SK-N-SH treated with all-trans-retinoic acid at 6 μM for 48 hours (cell line): Measurements from ENCODE around the gene ADGRB3.

Source experiments
- ARNTL ChIP-seq: fragments of 450-650 bp; formaldehyde crosslinking; IDR thresholded peaks from 2 replicates; pipeline ENCODE4 v1.5.0; 2020; ENCODE audit warnings: low read depth, mild to moderate bottlenecking, moderate library complexity, borderline replicate concordance
- ESRRG ChIP-seq: fragments of 250-450 bp; sonication (Bioruptor Pico); IDR thresholded peaks from 2 replicates; pipeline ENCODE4 v1.6.1; 2021; ENCODE audit warnings: mild to moderate bottlenecking
- TCF4 ChIP-seq: fragments of 250-450 bp; sonication (Bioruptor Pico); IDR thresholded peaks from 2 replicates; pipeline ENCODE4 v1.8.0; 2021; ENCODE audit warnings: mild to moderate bottlenecking, moderate library complexity, borderline replicate concordance
- ZC3H10 ChIP-seq: fragments of 250-450 bp; sonication (Bioruptor Pico); IDR thresholded peaks from 2 replicates; pipeline ENCODE4 v1.5.1; 2021; ENCODE audit warnings: mild to moderate bottlenecking, moderate library complexity
- ZNF70 ChIP-seq: fragments of 450-650 bp; formaldehyde crosslinking; IDR thresholded peaks from 2 replicates; pipeline ENCODE4 v1.5.0; 2020; ENCODE audit warnings: mild to moderate bottlenecking, moderate library complexity
- TF ChIP-seq, protein P1 (sequence below): fragments of 250-450 bp; sonication (Bioruptor Pico); IDR thresholded peaks from 2 replicates; pipeline ENCODE4 v1.8.0; 2020; ENCODE audit warnings: mild to moderate bottlenecking, moderate library complexity, borderline replicate concordance

- TF ChIP-seq TCF4 (CRISPR knock-in tag) (no peak), ESRRG (CRISPR knock-in tag) (no peak), ARNTL (CRISPR knock-in tag) (no peak), ZNF70 (no peak), ZC3H10 (CRISPR knock-in tag) (no peak)
- TF ChIP-seq, protein P1, sequence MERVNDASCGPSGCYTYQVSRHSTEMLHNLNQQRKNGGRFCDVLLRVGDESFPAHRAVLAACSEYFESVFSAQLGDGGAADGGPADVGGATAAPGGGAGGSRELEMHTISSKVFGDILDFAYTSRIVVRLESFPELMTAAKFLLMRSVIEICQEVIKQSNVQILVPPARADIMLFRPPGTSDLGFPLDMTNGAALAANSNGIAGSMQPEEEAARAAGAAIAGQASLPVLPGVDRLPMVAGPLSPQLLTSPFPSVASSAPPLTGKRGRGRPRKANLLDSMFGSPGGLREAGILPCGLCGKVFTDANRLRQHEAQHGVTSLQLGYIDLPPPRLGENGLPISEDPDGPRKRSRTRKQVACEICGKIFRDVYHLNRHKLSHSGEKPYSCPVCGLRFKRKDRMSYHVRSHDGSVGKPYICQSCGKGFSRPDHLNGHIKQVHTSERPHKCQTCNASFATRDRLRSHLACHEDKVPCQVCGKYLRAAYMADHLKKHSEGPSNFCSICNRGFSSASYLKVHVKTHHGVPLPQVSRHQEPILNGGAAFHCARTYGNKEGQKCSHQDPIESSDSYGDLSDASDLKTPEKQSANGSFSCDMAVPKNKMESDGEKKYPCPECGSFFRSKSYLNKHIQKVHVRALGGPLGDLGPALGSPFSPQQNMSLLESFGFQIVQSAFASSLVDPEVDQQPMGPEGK (CRISPR knock-in tag), result no peak
These were observed 933 bp upstream of the ADGRB3 start for GRCh38 chr6:68633972-68634725.
